ENCODE data around the gene B9D2.

- TF ChIP-seq MXI1 (IDR thresholded peaks at IDR 0.05; ENCODE audit: borderline replicate concordance, low read depth, low read length) (peak; percentile 100), CTCF (conservative IDR thresholded peaks at IDR 0.05; ENCODE audit: low read depth, low read length) (no peak), FOS (IDR thresholded peaks at IDR 0.05; ENCODE audit: low read depth, low read length) (no peak), MAZ (IDR thresholded peaks at IDR 0.05; ENCODE audit: borderline replicate concordance, low read depth, low read length) (peak; percentile 50; the same call in 1 of the 2 replicates), SMC3 (IDR thresholded peaks at IDR 0.05; ENCODE audit: low read depth, low read length) (no peak), RCOR1 (IDR thresholded peaks at IDR 0.05; ENCODE audit: insufficient replicate concordance, low read length) (no peak), POLR2A (IDR thresholded peaks at IDR 0.05; ENCODE audit: low read depth, low read length) (0 out of 2 replicates have a peak, but pooled peaks have one; percentile 43), RAD21 (IDR thresholded peaks at IDR 0.05; ENCODE audit: low read length) (0 out of 2 replicates have a peak, but pooled peaks have one; percentile 5), CEBPB (IDR thresholded peaks at IDR 0.05; ENCODE audit: low read depth, low read length) (peak; percentile 31; the same call in 1 of the 2 replicates), ELK1 (IDR thresholded peaks at IDR 0.05; ENCODE audit: borderline replicate concordance, low read depth, low read length) (no peak), RFX5 (IDR thresholded peaks at IDR 0.05; ENCODE audit: low read depth, low read length) (no peak), BHLHE40 (IDR thresholded peaks at IDR 0.05; ENCODE audit: low read depth, low read length) (peak; percentile 92)
- TF ChIP-seq, protein P1, sequence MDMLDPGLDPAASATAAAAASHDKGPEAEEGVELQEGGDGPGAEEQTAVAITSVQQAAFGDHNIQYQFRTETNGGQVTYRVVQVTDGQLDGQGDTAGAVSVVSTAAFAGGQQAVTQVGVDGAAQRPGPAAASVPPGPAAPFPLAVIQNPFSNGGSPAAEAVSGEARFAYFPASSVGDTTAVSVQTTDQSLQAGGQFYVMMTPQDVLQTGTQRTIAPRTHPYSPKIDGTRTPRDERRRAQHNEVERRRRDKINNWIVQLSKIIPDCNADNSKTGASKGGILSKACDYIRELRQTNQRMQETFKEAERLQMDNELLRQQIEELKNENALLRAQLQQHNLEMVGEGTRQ (IDR thresholded peaks at IDR 0.05; ENCODE audit: low read depth, low read length) = peak; percentile 93
These were observed 33.4 kb upstream of the B9D2 start, which contains the start of the genes BCKDHA and EXOSC5 for GRCh38 chr19:41397086-41398049.

All from IMR-90 (cell line).